DMS153 treated with DMSO at 0.1 percent for 48 hours (cell line): Measurements from ENCODE around the gene GPD1L.
"Not testable (repeated sequence)": the region's sequence is repeated elsewhere in the genome, so short reads cannot be mapped to it uniquely, and the experiment has no call there.

Experiments
- DNase-seq: peaks from one replicate; lab custom pipeline; 2025; ENCODE audit not compliant: unreplicated experiment; lab: John Stamatoyannopoulos, UW

Gene GPD1L

DNA sequence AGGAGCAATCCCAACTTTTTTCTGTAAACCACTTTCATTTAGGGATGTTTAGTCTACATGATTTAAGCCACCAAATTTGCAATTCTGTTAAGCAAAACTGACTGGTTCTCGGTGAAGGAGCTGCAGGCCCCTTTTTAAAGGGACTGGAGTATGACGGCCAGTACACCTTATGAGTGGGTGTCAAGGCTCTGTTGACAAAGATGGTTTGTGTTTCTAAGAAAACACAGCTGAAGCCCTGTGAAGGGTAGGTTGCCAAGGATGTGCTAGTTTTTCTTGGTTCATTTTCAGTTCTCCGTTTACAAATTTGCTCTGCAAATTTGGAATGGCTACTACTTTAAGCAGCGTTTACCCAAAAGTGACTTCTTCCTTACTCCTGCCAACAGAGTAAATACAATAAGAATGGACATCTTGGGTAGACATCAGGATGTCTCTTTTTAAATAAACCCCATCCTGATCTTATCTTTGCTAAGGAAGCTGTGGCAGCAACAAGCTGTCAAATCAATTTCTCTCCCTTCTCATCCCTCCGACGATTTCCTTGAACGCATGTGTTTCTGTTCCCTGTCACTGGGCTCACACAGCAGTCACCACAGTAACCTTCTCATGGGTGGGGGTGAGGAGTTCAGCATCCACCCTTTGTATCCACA lies 73.8 kb downstream of the GPD1L start:
- no peak for DNase-seq

DNA sequence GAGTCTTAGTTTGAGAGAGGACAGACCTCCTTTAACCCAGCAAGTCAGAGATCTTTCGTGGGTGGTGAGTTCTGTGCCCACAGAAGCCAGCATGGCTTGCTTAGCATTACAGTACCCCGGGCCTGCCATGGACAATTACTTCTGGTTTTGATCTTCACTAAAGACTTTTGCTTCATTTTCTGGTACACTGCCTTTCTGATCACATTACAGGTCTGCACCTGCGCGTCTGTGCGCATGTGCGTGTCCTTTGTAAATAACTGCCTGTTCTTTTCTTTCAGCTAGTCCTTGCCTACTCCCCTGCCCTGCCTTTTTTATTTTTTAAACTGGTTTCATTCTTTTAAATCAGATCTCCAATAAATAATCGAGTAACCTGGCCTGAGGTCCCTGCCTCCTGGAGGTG lies 74.9 kb downstream of the GPD1L start:
- no peak for DNase-seq

DNA sequence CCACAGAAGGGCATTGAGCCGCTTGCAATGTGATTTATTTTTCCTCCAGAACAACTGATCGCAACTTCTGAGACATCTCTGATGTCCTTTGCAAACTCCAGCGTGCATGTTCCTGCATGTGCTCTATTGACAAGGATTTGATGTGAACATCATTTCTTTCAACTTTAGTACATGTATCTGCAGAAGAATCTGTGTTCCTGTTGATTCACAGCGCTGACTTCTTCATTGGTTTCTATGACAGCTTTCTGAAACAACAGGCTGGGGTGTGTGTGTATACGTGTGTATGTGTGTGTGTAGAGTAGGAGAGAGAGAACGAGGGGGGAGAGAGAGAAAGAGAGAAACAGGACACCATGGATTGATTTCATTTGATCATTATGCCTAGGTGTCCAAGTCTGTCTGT lies 75.4 kb downstream of the GPD1L start:
- no peak for DNase-seq

DNA sequence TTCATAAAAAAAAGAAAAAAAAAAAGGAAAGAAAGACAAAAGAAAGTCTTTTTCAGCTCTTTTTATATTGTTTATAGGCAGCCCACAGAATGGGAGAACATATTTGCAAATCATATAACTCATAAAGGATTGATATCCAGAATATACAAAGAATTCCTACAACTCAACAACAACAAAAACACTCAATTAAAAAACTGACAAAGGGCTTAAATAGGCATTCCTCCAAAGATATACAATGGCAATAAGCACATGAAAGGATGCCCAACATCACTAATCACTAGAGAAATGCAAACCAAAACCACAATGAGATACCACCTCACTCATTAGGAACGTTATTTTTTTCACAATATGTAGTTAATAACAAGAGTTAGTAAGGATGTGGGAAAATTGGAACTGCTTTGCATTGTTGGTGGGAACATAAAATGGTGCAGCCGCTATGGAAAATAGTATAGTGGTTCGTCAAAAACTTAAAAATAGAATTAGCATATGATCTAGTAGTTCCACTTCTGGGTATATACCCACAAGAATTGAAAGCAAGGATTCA lies 77.8 kb downstream of the GPD1L start:
- DNase-seq: no peak

DNA sequence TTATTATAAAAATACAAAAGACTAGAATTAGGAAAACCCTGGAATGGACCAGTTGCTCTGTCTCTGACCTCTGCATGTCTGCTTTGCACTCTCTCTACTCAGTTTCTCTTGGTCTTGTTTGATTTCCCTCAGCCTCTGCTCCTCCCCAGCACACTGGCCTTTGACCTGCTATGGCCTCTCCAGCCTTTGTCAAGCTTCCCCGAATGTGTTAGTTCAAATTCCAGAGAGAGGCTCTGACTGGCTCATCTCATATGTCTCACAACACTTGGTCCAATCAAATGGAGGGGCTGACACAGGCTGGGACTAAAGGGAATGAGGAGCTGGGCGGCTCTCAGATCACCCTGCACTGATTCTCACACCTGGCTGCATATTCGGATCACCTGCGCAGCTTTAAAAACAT lies 79.7 kb downstream of the GPD1L start:
- DNase-seq: no peak

DNA sequence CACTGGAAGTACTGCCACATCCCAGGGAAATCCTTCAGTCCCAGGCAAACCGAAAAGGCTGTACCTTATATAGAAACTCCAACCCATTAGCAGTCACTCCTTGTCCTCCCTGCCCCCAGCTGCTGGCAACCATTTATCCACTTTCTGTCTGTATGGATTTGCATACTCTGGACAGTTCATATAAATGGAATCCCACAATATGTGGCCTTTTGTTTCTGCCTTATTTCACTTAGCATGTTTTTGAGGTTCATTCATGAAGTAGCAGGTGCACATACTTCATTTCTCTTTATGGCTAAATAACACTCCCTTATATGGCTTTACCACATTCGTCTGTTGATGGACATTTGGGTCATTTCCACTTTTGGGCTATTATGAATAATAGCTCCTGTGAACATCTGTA lies 80.5 kb downstream of the GPD1L start:
- DNase-seq: no peak

DNA sequence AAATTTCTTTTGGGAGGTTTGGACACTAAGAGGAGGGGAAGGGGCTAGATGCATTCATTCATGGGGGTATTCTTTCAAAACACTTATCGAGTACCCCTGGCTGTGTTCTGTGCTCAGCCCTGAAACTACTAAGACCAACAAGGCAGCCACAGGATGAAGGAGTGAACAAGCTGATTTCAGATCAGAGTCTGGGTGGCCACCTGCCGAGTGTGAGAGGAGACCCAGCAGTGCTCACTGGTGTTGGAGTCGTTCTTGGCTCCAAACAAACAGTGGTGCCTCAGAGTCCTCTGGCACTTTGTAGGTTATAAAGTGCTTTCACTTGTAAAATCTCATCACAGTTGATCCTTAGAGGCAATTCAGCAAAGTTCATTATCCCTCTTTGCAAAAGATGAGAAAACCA lies 83.3 kb downstream of the GPD1L start:
- DNase-seq: no peak

DNA sequence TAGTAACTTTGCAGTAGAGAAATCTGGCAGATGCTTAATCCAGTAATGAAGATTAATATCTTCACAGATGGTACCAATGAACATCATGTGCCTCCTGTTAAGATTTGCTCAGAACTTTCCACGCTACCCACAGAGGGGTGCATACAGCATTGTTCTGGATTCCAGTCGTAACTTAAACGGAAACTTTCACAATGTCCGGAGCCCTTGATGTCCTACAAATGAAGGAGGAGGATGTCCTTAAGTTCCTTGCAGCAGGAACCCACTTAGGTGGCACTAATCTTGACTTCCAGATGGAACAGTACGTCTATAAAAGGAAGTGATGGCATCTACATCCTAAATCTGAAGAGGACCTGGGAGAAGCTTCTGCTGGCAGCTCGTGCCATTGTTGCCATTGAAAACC lies 84.1 kb downstream of the GPD1L start:
- not testable (repeated sequence) for DNase-seq

DNA sequence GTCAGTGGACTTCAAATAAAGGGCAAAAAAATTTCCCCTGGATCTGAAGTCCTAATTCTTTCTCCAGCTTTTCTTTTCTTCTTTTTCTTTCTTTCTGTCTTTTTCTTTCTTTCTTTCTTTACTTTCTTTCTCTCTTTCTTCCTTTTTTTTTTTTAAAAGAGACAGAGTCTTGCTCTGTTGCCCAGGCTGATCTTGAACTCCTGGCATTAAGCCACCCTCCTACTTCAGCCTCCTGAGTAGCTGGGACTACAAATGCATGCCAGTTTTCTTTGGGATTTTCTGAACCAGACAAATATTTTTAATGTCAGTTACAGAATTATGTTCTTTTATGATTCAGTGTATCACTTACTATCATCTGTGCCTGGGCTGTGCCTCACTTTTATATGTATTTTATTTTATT lies 86.7 kb downstream of the GPD1L start:
- no peak for DNase-seq

DNA sequence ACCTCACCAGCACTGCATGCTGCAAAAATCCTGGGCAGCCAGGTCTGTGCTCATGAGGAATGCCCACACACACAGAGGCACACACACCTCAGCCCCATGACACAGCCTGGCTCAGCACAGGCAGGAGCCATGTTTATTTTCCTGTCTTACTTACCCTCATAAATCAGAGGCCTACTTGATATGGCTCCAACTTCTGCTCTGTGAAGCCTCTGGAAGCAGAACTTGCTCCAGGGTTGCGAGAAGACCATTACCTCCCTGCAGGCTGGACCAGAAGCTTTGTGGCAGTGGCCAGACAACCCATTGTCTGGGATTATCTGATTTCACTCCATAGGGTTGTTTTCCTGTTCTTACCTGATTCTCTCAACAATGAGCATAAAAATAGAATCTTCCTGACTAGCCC lies 88.2 kb downstream of the GPD1L start:
- DNase-seq: no peak

DNA sequence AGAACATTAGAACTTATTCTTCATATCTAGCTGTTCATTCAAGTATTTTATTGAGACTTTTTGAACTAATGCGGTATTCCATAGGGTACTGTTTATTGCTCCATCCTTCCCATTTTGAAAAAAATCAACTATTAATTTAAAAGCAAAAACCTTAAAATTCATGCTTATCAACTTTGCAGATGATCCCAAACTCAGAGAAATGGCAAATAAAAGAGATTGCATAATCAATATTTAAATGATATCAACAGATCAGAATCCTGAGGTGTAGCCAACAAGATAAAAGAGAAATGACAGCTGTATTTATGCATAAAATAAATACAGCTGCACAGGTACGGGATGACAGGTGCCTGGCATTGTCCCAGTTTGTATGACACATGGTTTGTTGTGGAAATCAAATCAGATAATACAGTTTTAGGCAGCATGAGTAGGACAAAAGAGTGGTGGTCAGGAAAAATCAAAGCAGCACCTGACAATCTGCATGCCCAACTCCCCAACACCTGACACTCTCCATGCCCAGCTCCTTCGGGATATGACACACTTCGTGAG lies 89.6 kb downstream of the GPD1L start:
- DNase-seq: no peak

DNA sequence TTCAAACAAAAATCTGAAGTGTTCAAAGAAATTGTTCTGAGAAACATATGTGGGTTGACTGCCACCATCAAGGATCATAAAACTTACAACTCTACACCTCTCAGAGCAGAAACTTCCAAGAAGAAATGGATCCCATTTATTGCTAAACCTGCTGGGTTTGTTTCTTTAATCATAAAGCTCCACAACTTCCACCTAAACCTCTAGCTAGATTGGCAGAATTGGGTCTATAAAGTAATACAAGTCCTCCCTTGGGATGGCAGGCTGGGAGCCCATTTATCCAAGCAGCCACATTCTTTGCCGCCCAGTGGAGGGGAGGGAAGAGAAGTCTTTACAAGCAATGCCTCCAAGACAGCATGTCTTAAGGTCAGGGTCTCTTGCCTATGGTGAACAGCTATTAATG lies 91.6 kb downstream of the GPD1L start:
- no peak for DNase-seq

DNA sequence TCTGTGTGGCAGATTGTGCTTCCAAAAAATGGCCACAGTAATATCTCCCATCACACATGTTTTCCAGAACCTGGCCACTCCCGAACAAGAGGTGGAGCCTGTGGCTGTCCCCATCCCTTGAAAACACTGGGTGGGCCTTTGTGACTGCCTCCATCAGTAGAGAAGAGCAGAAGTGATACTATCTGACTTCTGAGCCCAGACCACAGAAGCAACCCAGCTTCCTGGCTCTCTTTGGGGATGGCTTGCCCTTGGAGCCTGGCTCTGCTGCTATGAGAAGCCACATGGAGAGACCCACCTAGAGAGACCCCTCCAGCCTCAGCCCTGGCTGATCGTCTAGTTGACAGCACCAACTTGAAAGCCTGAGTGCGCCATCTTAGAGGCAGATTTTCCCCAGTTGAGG lies 92.3 kb downstream of the GPD1L start:
- DNase-seq: no peak

DNA sequence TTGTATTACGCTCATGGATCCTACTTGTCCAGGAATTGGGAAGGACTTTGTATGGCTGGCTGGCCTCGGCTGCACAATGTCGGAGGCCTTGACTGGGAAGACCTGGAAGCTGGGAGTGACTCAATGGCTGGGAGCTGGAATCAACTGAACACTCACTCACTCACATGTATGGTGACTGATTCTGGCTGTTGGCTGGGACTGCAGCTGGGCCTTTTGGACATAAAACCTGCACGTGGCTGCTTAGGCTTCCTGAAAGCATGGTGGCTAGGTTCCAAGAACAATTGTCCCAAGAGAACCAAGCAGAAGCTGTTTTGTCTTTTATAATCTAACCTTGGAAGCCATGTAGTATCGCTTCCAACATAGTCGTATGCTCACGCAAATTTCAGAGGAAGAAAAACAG lies 94.1 kb downstream of the GPD1L start:
- no peak for DNase-seq

DNA sequence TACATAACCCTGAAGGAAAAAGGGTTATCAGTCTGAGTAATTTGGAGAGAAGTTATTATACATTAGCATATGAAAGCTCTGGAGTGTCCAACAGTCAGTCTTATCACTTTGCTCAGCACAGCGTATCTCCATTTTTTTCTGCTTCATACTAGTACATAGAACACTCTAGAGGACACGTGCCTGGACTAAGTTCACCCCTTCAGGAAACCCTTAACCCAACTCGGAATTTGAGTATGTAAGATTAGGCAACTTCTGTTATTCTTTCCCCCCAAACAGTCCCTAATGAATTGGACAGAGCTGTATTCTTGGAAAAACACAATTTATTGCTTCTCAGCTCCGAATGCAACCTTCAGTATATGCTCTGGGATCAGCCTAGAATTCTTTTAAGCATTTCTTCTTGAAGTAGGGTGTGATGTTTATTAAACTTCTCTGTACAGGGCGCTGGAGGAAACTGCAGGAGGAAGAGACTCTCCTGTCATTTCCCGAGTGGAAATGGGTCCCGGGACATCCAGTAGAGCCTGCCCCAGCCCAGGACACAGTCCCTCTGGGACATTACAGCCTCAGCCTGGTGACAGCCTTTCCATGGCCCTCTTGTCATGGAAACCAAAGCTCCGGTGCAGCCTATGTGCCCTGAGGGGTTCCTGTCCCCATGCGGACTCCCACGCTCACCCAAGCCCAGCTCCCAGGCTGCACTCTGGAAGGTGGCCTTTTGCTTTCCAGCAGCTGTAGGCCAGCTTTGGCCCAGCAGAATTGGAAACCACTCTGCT lies 94.8 kb downstream of the GPD1L start:
- DNase-seq: no peak

DNA sequence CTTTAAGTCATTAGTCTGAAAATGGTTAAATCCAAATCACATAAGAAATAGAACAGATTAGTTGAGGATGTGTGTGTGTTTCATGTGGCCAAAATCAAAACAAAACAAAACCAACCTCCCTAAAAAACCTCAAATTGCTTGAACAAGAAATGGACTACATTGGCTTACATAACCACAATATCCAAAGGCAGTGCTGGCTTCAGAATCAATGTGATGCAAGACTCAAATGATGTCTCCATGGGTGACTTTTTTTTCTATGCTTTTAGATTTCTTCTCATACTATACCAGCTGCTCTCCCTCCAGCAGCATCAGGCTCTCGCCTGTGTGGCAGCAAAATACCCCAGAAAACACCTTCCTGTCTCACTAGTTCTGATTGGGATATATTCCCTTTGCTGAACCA lies 96.1 kb downstream of the GPD1L start:
- no peak for DNase-seq

DNA sequence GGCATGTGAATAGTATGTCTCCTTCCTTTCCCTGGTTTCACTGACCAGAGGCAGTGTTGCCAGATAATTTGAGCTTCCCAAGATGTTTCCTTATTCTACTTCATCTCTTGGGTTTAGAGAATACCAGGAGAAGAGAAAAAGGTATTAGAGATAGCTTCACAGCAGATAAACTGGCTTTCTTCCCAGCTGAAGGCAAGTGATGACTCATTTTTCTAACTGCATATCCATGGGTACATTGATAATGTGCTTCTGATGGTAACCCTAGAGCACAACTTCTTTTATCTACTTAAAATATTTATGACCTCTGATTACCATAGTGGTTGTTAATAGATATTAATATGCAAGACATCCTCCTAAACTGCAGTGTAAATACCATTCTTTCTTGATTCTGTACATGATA lies 97.4 kb downstream of the GPD1L start:
- DNase-seq: no peak

DNA sequence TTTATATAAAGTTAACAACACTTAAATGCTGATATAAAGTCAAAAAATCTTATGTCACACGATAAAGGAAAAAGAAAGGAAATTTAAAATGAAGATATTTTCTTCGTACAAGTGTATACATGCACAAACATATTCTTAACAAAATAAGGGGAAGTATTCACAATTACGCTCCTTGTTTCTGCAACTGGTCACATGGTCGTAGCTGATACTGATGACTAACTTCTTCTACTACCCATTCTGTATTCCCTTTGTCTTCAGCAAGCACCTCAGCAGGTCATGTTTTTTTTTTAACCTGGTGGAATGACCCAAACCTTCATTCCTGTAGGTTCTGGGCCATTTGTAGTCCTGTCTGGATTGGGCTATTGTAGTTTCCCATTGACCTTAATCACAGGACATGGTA lies 102.0 kb downstream of the GPD1L start:
- DNase-seq: no peak

DNA sequence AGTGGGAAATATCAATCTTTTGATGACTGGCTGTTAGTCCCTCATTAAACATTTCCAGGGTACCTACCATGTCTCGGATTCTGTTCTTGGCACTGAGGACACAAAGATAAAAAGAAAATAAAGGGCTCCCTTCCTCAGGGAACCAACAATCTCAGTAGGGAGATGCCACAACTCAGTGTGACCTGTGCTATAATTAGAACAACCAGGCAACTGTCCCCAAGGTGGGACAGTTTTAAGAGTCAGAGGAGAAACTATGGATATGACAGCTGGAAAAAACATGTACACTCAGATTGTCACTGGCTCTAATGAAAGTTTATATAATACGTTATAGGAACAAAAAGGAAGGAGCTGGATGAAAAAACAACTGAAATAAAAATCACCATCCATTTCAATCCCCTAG lies 108.8 kb downstream of the GPD1L start:
- DNase-seq: no peak

DNA sequence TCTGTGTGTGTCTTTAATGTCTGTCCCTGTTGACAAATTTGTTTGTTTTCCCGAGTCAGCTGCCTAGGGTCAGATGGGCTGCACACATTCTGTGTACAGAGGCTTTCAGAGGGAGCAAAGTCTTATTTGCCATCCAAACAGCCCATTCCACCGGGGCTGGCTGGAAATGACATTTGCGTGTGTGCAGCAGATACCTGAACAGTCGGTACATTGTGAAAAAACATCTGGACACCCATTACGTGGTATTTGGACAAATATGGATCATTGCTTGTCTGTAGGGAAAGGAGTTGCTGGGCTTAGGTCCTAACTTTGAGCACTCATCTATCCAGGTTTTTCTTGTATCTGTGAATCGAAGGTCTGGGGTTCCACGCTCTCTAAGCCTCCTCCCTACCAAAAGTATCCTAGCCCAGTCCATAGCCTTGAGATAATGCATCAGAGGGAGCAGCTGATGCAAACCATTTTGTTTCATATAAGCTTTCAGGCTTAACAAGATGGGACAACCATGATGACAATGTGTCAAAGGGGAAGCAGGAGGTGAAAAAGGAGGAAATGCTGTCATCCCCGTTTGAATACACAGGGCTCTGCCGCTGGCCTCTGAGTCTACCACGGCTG lies 109.9 kb downstream of the GPD1L start:
- DNase-seq: no peak

DNA sequence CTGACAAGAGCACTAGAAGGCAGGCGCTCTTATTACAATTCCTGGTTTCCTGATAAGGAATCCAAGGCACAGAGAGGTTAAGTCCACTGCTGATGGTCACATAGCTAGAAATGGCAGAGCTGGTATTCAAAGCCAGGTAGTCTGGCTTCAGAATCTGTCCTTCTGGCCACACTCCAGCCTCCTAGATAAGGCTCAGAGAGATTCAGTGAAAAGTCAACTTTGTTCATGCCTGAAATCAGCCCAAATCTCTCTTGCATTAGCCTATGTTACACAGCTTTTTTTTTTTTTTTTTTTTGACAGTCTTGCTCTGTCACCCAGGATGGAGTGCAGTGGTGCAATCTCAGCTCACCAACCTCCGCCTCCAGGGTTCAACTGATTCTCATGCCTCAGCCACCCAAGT lies 110.9 kb downstream of the GPD1L start:
- DNase-seq: no peak
